Motor neuron (in vitro differentiated cells): ENCODE results near the gene ZNF827. TPM values are rescaled to one million over a fixed set of nuclear protein-coding genes. Genes with fewer than 3 reads are reported as not detected.

ENCODE experiments used
- ATAC-seq, 8 experiments: fragments of 200-7000 bp; cut with Tn5 transposase; replicated peaks in 6 of 8; 2 replicates each; pipeline ENCODE4 v1.8.0; 2021; ENCODE audit warnings: mild to moderate bottlenecking in 8 of 8, moderate library complexity in 8 of 8
- H3K27ac ChIP-seq, 2 donors: fragments of 250-450 bp; sonication (Bioruptor Pico); 2 replicates each; pipeline ENCODE4 v1.9.0; 2021; ENCODE audit warnings: antibody characterized with exemption in 2 of 2, mild to moderate bottlenecking in 2 of 2, moderate library complexity in 1 of 2
- H3K4me1 ChIP-seq, 2 donors: fragments of 250-450 bp; sonication (Bioruptor Pico); replicated peaks in 1 of 2; 2 replicates each; pipeline ENCODE4 v1.6.1; 2021; ENCODE audit warnings: antibody characterized with exemption in 2 of 2, mild to moderate bottlenecking in 2 of 2, moderate library complexity in 1 of 2
- H3K4me3 ChIP-seq, 5 donors: fragments of 250-450 bp; sonication (Bioruptor Pico); 2 replicates each; pipeline ENCODE4 v1.9.0; 2021; ENCODE audit warnings: antibody characterized with exemption in 5 of 5, mild to moderate bottlenecking in 5 of 5, moderate library complexity in 4 of 5
- WGBS, 10 experiments: fragments of 450-650 bp; shearing (Covaris generic); methylation state at CpG; one replicate each; pipeline ENCODE4 v1.0.0; 2022; 5-methylcytosine and 5-hydroxymethylcytosine counted together
- in situ Hi-C, 9 experiments: fragments of 400-800 bp; cut with MboI; loops; one replicate each; pipeline ENCODE4 v1.15.0; 2021; ENCODE audit warnings: low sequenced_read_pairs in 9 of 9, low pct_unique_long_range_greater_than_20kb in 2 of 9; ENCODE audit not compliant: unreplicated experiment in 9 of 9
- total RNA-seq, 8 experiments: library from RNA; unstranded; fragments of 300-600 nt; gene quantifications; 2 replicates each; pipeline versions ENCODE4 v1.2.3 to v1.2.4, GENCODE V29; 2022

The ZNF827 gene
- total RNA-seq, 8 experiments from 2014 or later, result 13.8 to 40.6 (median 20.6) TPM

- H3K27ac ChIP-seq, result no peak overlapping the region
- in situ Hi-C loops, result no loop called here
- peak in 3 of 8 experiments; percentile 70 to 73 (median 71) for ATAC-seq
Measured at GRCh38 chr4:145861336-145862318, 77.0 kb downstream of the ZNF827 start.

GRCh38 chr4:145860897-145861296 is 77.7 kb downstream of the ZNF827 start:
- 0 to 100% (median 40%) methylated on average over 1 to 5 of the region's 5 CpGs; no CpG with 5 or more reads in 2 of the 10 experiments for WGBS, 10 experiments

More at GRCh38 chr4:145861336-145862318, 77.0 kb downstream of the ZNF827 start:
- WGBS, 10 experiments, result 0 to 95% (median 73%) methylated on average over 1 to 12 of the region's 16 CpGs; no CpG with 5 or more reads in 2 of the 10 experiments
- Histone ChIP-seq H3K4me3 (no peak overlapping the region), H3K4me1 (peaks cover 7 to 8% of the 10 kb centered on the region in 2 donors)

GRCh38 chr4:145860446-145860845 is 78.2 kb downstream of the ZNF827 start:
- 37 to 79% (median 67%) methylated on average over 2 to 5 of the region's 5 CpGs; no CpG with 5 or more reads in 1 of the 10 experiments for WGBS, 10 experiments
- peak in 2 of 8 experiments; percentile 1 to 15 for ATAC-seq

More at GRCh38 chr4:145860897-145861296, 77.7 kb downstream of the ZNF827 start:
- in situ Hi-C loops, result no loop called here
- peak in 4 of 8 experiments; percentile 15 to 76 (median 50) for ATAC-seq
- H3K27ac ChIP-seq, result no peak overlapping the region
- H3K4me1 ChIP-seq, result peaks cover 6 to 8% of the 10 kb centered on the region in 2 donors
- H3K4me3 ChIP-seq, result no peak overlapping the region

GRCh38 chr4:145859926-145860325 is 78.7 kb downstream of the ZNF827 start:
- Histone ChIP-seq H3K27ac (no peak overlapping the region), H3K4me3 (no peak overlapping the region), H3K4me1 (peaks cover 0 to 7% of the 10 kb centered on the region in 2 donors)
- in situ Hi-C loops, result no loop called here
- WGBS, 10 experiments, result 23 to 100% (median 91%) methylated on average over 1 to 3 of the region's 3 CpGs
- no peak for ATAC-seq

More at GRCh38 chr4:145860446-145860845, 78.2 kb downstream of the ZNF827 start:
- in situ Hi-C loops, result no loop called here
- Histone ChIP-seq H3K27ac (no peak overlapping the region), H3K4me3 (no peak overlapping the region), H3K4me1 (peaks cover 2 to 8% of the 10 kb centered on the region in 2 donors)

GRCh38 chr4:145859426-145859825 is 79.2 kb downstream of the ZNF827 start:
- in situ Hi-C loops, result no loop called here
- no peak overlapping the region for H3K4me3 ChIP-seq
- no peak for ATAC-seq
- H3K4me1 ChIP-seq, result peaks cover 0 to 5% of the 10 kb centered on the region in 2 donors
- WGBS, 10 experiments, result 62 to 100% (median 88%) methylated on average over 1 to 7 of the region's 8 CpGs
- no peak overlapping the region for H3K27ac ChIP-seq

GRCh38 chr4:145852256-145852839 is 86.3 kb downstream of the ZNF827 start:
- in situ Hi-C loops, result no loop called here
- 51 to 100% (median 83%) methylated on average over 1 to 3 of the region's 3 CpGs; no CpG with 5 or more reads in 1 of the 10 experiments for WGBS, 10 experiments
- no peak for ATAC-seq
- no peak overlapping the region for H3K27ac ChIP-seq
- H3K4me3 ChIP-seq, result no peak overlapping the region
- H3K4me1 ChIP-seq, result peaks cover 3 to 13% of the 10 kb centered on the region in 2 donors

GRCh38 chr4:145851511-145852201 is 87.0 kb downstream of the ZNF827 start:
- no peak overlapping the region for H3K4me3 ChIP-seq
- in situ Hi-C loops, result no loop called here
- whole genome bisulfite sequencing, 10 experiments, result 25 to 100% (median 86%) methylated on average over 1 to 2 of the region's 2 CpGs; no CpG with 5 or more reads in 1 of the 10 experiments
- peaks cover 7 to 15% of the 10 kb centered on the region in 2 donors for H3K4me1 ChIP-seq
- ATAC-seq, result peak in 1 of 8 experiments; percentile 24
- no peak overlapping the region for H3K27ac ChIP-seq

- no peak overlapping the region for H3K4me3 ChIP-seq
- in situ Hi-C loops, result no loop called here
- 50 to 81% (median 65%) methylated on average over 1 to 6 of the region's 7 CpGs for WGBS, 10 experiments
- no peak overlapping the region for H3K27ac ChIP-seq
- peak in 5 of 8 experiments; percentile 38 to 62 (median 43) for ATAC-seq
- H3K4me1 ChIP-seq, result peaks cover 7 to 15% of the 10 kb centered on the region in 2 donors
Measured at GRCh38 chr4:145847764-145848163, 90.9 kb downstream of the ZNF827 start.

- peaks cover 7 to 11% of the 10 kb centered on the region in 2 donors for H3K4me1 ChIP-seq
- ATAC-seq, result no peak
- H3K27ac ChIP-seq, result no peak overlapping the region
- 67 to 100% (median 92%) methylated on average over 1 to 4 of the region's 4 CpGs; no CpG with 5 or more reads in 3 of the 10 experiments for WGBS, 10 experiments
- in situ Hi-C loops, result no loop called here
- no peak overlapping the region for H3K4me3 ChIP-seq
Measured at GRCh38 chr4:145845118-145845517, 93.5 kb downstream of the ZNF827 start.

GRCh38 chr4:145843639-145844038 is 95.0 kb downstream of the ZNF827 start:
- in situ Hi-C loops, result no loop called here
- Histone ChIP-seq H3K27ac (no peak overlapping the region), H3K4me1 (peaks cover 7 to 11% of the 10 kb centered on the region in 2 donors), H3K4me3 (no peak overlapping the region)
- 58 to 100% (median 95%) methylated on average over 1 to 4 of the region's 6 CpGs; no CpG with 5 or more reads in 1 of the 10 experiments for WGBS, 10 experiments
- ATAC-seq, result no peak

GRCh38 chr4:145843148-145843547 is 95.5 kb downstream of the ZNF827 start:
- H3K4me3 ChIP-seq, result no peak overlapping the region
- 35 to 100% (median 88%) methylated on average over 2 to 4 of the region's 4 CpGs for WGBS, 10 experiments
- H3K4me1 ChIP-seq, result peaks cover 7 to 10% of the 10 kb centered on the region in 2 donors
- in situ Hi-C loops, result no loop called here
- no peak overlapping the region for H3K27ac ChIP-seq
- no peak for ATAC-seq

GRCh38 chr4:145842224-145842887 is 96.3 kb downstream of the ZNF827 start:
- ATAC-seq, result no peak
- no peak overlapping the region for H3K27ac ChIP-seq
- H3K4me1 ChIP-seq, result peaks cover 2 to 4% of the 10 kb centered on the region in 2 donors
- no peak overlapping the region for H3K4me3 ChIP-seq
- in situ Hi-C loops, result no loop called here
- WGBS, 10 experiments, result 73 to 100% (median 93%) methylated on average over 3 to 11 of the region's 11 CpGs; no CpG with 5 or more reads in 1 of the 10 experiments
